SU-DHL-6 (cell line): ENCODE data around the gene FDXR.

Experiments used
- H2AFZ ChIP-seq: fragments of 200-600 bp; sonication (generic); 2 replicates; pipeline ENCODE4 v1.6.1; 2014; ENCODE audit warnings: low read depth, mild to moderate bottlenecking, moderate library complexity, mixed read lengths, antibody characterized with exemption, low read length; ENCODE audit not compliant: severe bottlenecking
- H3F3A ChIP-seq: fragments of 200-600 bp; shearing (Covaris generic); 2 replicates; pipeline ENCODE4 v1.6.0; 2016; ENCODE audit warnings: antibody characterized with exemption, mild to moderate bottlenecking; ENCODE audit not compliant: insufficient read depth
- H3K27ac ChIP-seq: fragments of 200-600 bp; sonication (generic); 2 replicates; pipeline ENCODE4 v1.5.1; 2016; ENCODE audit warnings: low read depth, mild to moderate bottlenecking, low read length, moderate library complexity, mixed read lengths
- H3K27me3 ChIP-seq: fragments of 200-600 bp; sonication (generic), shearing (Covaris generic); 2 replicates; pipeline ENCODE4 v1.6.0; 2014; ENCODE audit warnings: mild to moderate bottlenecking, low read length
- H3K36me3 ChIP-seq: fragments of 200-600 bp; sonication (generic); 2 replicates; pipeline ENCODE4 v1.6.1; 2014; ENCODE audit warnings: mild to moderate bottlenecking, low read length, mixed read lengths
- H3K4me2 ChIP-seq: fragments of 300-600, 200-600 bp; shearing (Covaris generic), sonication (generic); 2 replicates; pipeline ENCODE4 v1.6.0; 2014; ENCODE audit warnings: low read length, low read depth, mild to moderate bottlenecking; ENCODE audit not compliant: poor library complexity, severe bottlenecking
- H3K4me3 ChIP-seq: fragments of 200-600 bp; sonication (generic); 2 replicates; pipeline ENCODE4 v1.5.1; 2014; ENCODE audit warnings: antibody characterized with exemption, low read length, mild to moderate bottlenecking, mixed read lengths; ENCODE audit not compliant: insufficient read depth, poor library complexity, severe bottlenecking
- H3K79me2 ChIP-seq: fragments of 200-600 bp; sonication (generic); 2 replicates; pipeline ENCODE4 v1.6.1; 2014; ENCODE audit warnings: mild to moderate bottlenecking, low read length, moderate library complexity; ENCODE audit not compliant: insufficient read depth
- H3K9ac ChIP-seq: fragments of 200-600 bp; sonication (generic); 2 replicates; pipeline ENCODE4 v1.7.0; 2014; ENCODE audit warnings: mild to moderate bottlenecking, low read length
- H3K9me2 ChIP-seq: fragments of 200-600 bp; sonication (generic); replicated peaks from 2 replicates; pipeline ENCODE4 v1.6.1; 2014; ENCODE audit warnings: low read length; ENCODE audit not compliant: insufficient read depth
- H3K9me3 ChIP-seq: fragments of 200-600 bp; sonication (generic); 2 replicates; pipeline ENCODE4 v1.6.1; 2014; ENCODE audit warnings: low read length, mixed read lengths; ENCODE audit not compliant: insufficient read depth
- H4K20me1 ChIP-seq: fragments of 200-600 bp; sonication (generic); 2 replicates; pipeline ENCODE4 v1.6.1; 2014; ENCODE audit warnings: low read depth, mild to moderate bottlenecking, antibody characterized with exemption, low read length, moderate library complexity, mixed read lengths
- CTCF ChIP-seq: fragments of 200-600 bp; sonication (generic); IDR thresholded peaks from one replicate; pipeline ENCODE4 v1.5.1; 2017; ENCODE audit warnings: antibody characterized with exemption, mild to moderate bottlenecking, low read length, moderate library complexity; ENCODE audit not compliant: insufficient read depth, poor library complexity, severe bottlenecking
- EZH2phosphoT487 ChIP-seq: fragments of 200-600 bp; sonication (generic), shearing (Covaris generic); conservative IDR thresholded peaks from 2 replicates; pipeline ENCODE4 v1.6.1; 2018; ENCODE audit warnings: mild to moderate bottlenecking, antibody characterized with exemption, low read length, moderate library complexity, mixed read lengths

Gene FDXR

GRCh38 chr17:74815067-74815466 is 57.7 kb downstream of the FDXR start:
- no peaks in the 10 kb centered on the region for H3K36me3 ChIP-seq

GRCh38 chr17:74814453-74814852 is 58.3 kb downstream of the FDXR start:
- no peaks in the 10 kb centered on the region for H3K9me2 ChIP-seq
- H3K4me2 ChIP-seq = no peak overlapping the region

More at GRCh38 chr17:74815067-74815466, 57.7 kb downstream of the FDXR start:
- Histone ChIP-seq H3K9me3 (no peaks in the 10 kb centered on the region), H3K27ac (no peak overlapping the region), H3F3A (no peaks in the 10 kb centered on the region), H3K4me3 (no peak overlapping the region), H3K79me2 (no peaks in the 10 kb centered on the region), H2AFZ (no peak overlapping the region), H3K9ac (no peak overlapping the region), H3K9me2 (no peaks in the 10 kb centered on the region), H3K4me2 (no peak overlapping the region), H3K27me3 (no peaks in the 10 kb centered on the region), H4K20me1 (no peaks in the 10 kb centered on the region)
- TF ChIP-seq EZH2phosphoT487 = no peak
- no peak for TF ChIP-seq CTCF

More at GRCh38 chr17:74814453-74814852, 58.3 kb downstream of the FDXR start:
- no peaks in the 10 kb centered on the region for H3K27me3 ChIP-seq
- no peak overlapping the region for H3K4me3 ChIP-seq
- no peaks in the 10 kb centered on the region for H3K36me3 ChIP-seq
- H3K9me3 ChIP-seq = no peaks in the 10 kb centered on the region
- no peaks in the 10 kb centered on the region for H3K79me2 ChIP-seq
- H3K27ac ChIP-seq = no peak overlapping the region
- H4K20me1 ChIP-seq = no peaks in the 10 kb centered on the region
- no peak overlapping the region for H3K9ac ChIP-seq
- no peak overlapping the region for H2AFZ ChIP-seq
- H3F3A ChIP-seq = no peaks in the 10 kb centered on the region
- no peak for TF ChIP-seq CTCF
- no peak for TF ChIP-seq EZH2phosphoT487
